Measurements from ENCODE around the gene TEX51. TPM values are rescaled to one million over a fixed set of nuclear protein-coding genes. Genes with fewer than 3 reads are reported as not detected.

TEX51 gene
- total RNA-seq, 1 donor from 2014 or later: not detected

DNA sequence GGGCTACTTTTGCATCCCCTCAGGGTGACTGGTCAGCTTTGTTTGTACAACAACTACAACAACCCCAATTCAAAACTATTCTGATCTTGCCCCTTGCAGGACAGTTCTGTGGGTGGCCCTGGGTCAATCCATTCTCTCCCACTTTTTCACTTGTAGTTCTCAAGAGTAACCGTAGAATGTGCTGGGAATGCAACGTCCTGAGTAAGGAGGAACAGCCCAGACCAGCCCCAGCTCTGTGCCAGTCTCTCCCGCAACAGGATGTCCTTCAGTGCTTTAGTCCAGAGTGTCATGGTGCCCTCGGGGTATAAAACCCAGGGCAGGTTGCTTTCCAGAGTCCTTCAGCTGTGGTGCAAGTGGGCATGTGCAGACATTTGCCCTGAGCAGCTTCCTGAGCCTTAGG, 22.1 kb upstream of the TEX51 start:
- Mint-ChIP-seq H3K4me3 (ENCODE audit: unreplicated experiment) (no peak overlapping the region), H3K27me3 (ENCODE audit: unreplicated experiment) (no peaks in the 10 kb centered on the region), H3K36me3 (ENCODE audit: unreplicated experiment) (no peaks in the 10 kb centered on the region), H3K9me3 (ENCODE audit: unreplicated experiment) (peaks cover 8% of the 10 kb centered on the region), H3K27ac (ENCODE audit: unreplicated experiment) (no peak overlapping the region), H3K4me1 (ENCODE audit: unreplicated experiment) (no peaks in the 10 kb centered on the region)
- DNase-seq (ENCODE audit: extremely low spot score, unreplicated experiment): no peak
- no peak for TF ChIP-seq CTCF (IDR thresholded peaks at IDR 0.05)

GRCh38 chr2:126877041-126877440, 21.6 kb upstream of the TEX51 start:
- no peak for TF ChIP-seq CTCF (IDR thresholded peaks at IDR 0.05)
- no peak overlapping the region for H3K27ac Mint-ChIP-seq (ENCODE audit: unreplicated experiment)
- no peaks in the 10 kb centered on the region for H3K4me1 Mint-ChIP-seq (ENCODE audit: unreplicated experiment)
- no peaks in the 10 kb centered on the region for H3K36me3 Mint-ChIP-seq (ENCODE audit: unreplicated experiment)
- H3K4me3 Mint-ChIP-seq (ENCODE audit: unreplicated experiment): no peak overlapping the region
- no peak for DNase-seq (ENCODE audit: extremely low spot score, unreplicated experiment)
- H3K9me3 Mint-ChIP-seq (ENCODE audit: unreplicated experiment): peaks cover 8% of the 10 kb centered on the region
- no peaks in the 10 kb centered on the region for H3K27me3 Mint-ChIP-seq (ENCODE audit: unreplicated experiment)

GRCh38 chr2:126877861-126878565, 20.7 kb upstream of the TEX51 start:
- Mint-ChIP-seq H3K9me3 (ENCODE audit: unreplicated experiment) (peaks cover 8% of the 10 kb centered on the region), H3K4me3 (ENCODE audit: unreplicated experiment) (no peak overlapping the region), H3K36me3 (ENCODE audit: unreplicated experiment) (no peaks in the 10 kb centered on the region), H3K4me1 (ENCODE audit: unreplicated experiment) (no peaks in the 10 kb centered on the region), H3K27ac (ENCODE audit: unreplicated experiment) (no peak overlapping the region), H3K27me3 (ENCODE audit: unreplicated experiment) (no peaks in the 10 kb centered on the region)
- no peak for DNase-seq (ENCODE audit: extremely low spot score, unreplicated experiment)
- no peak for TF ChIP-seq CTCF (IDR thresholded peaks at IDR 0.05)

DNA sequence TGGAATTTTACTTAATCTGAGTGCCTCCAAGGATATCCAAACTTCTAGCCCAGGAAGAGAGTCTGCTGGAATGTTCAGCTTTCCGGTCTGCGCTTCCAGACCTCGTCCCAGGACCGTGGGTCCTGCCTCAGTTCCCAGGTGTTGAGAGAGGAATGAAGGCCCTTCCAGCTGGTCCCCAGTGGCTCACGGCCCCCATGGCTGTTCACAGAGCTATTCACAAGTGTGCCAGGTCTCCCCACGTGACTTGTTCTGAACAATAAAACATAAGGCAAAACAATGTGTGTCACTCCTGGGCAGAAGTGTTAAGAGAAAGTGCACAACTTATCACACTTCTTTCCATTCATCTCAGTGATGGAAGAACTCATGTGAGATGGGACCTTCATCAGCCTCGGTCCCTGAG, 20.1 kb upstream of the TEX51 start:
- Mint-ChIP-seq H3K27me3 (ENCODE audit: unreplicated experiment) (no peaks in the 10 kb centered on the region), H3K36me3 (ENCODE audit: unreplicated experiment) (no peaks in the 10 kb centered on the region), H3K9me3 (ENCODE audit: unreplicated experiment) (peaks cover 8% of the 10 kb centered on the region), H3K4me3 (ENCODE audit: unreplicated experiment) (no peak overlapping the region), H3K27ac (ENCODE audit: unreplicated experiment) (no peak overlapping the region), H3K4me1 (ENCODE audit: unreplicated experiment) (no peaks in the 10 kb centered on the region)
- no peak for TF ChIP-seq CTCF (IDR thresholded peaks at IDR 0.05)
- no peak for DNase-seq (ENCODE audit: extremely low spot score, unreplicated experiment)

GRCh38 chr2:126879348-126880298, 19.1 kb upstream of the TEX51 start:
- DNase-seq (ENCODE audit: extremely low spot score, unreplicated experiment): peak; percentile 27
- Mint-ChIP-seq H3K4me1 (ENCODE audit: unreplicated experiment) (no peaks in the 10 kb centered on the region), H3K36me3 (ENCODE audit: unreplicated experiment) (no peaks in the 10 kb centered on the region), H3K9me3 (ENCODE audit: unreplicated experiment) (peaks cover 8% of the 10 kb centered on the region), H3K27me3 (ENCODE audit: unreplicated experiment) (no peaks in the 10 kb centered on the region), H3K27ac (ENCODE audit: unreplicated experiment) (no peak overlapping the region), H3K4me3 (ENCODE audit: unreplicated experiment) (no peak overlapping the region)
- TF ChIP-seq CTCF (IDR thresholded peaks at IDR 0.05): no peak

All from osteocyte (in vitro differentiated cells).